ENCODE results near the gene VPS33B. TPM values are rescaled to one million over a fixed set of nuclear protein-coding genes. Genes with fewer than 3 reads are reported as not detected.

The VPS33B gene
- total and polyA plus RNA-seq, 2 of the 8 experiments (the other 6 are each of a cell fraction or from before 2014, with no cell fraction given), result 11.8 to 17.3 TPM

DNA sequence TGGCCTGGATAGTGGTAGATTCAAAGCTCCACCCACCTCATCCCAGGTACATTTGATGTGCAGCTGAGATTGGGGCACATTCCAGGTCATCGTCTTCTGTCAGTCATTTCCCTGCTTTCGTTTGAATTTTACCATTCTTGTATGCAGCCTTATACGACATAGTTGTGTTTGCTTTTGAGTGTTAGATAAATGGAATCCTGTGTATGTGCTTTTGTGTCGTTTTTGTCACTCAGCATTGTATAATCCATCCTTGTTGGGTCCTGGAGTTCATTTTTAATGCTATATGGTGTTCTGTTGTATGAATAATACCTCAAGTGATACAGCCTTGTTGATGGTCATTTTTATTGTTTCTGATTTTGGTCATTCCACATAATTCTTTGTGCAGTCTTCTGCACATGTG is 60.4 kb downstream of the VPS33B start (continued):
- TF ChIP-seq CTCF (IDR thresholded peaks at IDR 0.05; ENCODE audit: control extremely low read depth in 1 of 3, insufficient read depth in 1 of 3, low read depth in 1 of 3, low read length in 3 of 3), result no peak
- no peak for TF ChIP-seq JUND (IDR thresholded peaks at IDR 0.05; ENCODE audit: low read length)
- no peak for TF ChIP-seq SIX5 (IDR thresholded peaks at IDR 0.05; ENCODE audit: low read depth, low read length)
- no peak for TF ChIP-seq EZH2 (IDR thresholded peaks at IDR 0.05; ENCODE audit: low read depth, low read length, severe bottlenecking)
- no peak for TF ChIP-seq PHF8 (conservative IDR thresholded peaks at IDR 0.05; ENCODE audit: low read depth, low read length)

Data from H1 (cell line).